Dendritic cell treated with granulocyte-macrophage colony-stimulating factor and Interleukin-4, amounts not matched to agents 40 ng/mL and 50 ng/mL, for 4 days (primary cell): ENCODE results near the gene RAET1E.
"Not testable (repeated sequence)": the region's sequence is repeated elsewhere in the genome, so short reads cannot be mapped to it uniquely, and the experiment has no call there.

ENCODE experiments used
- H3K27ac Mint-ChIP-seq: one replicate; pipeline ENCODE4 v1.8.0; 2022; ENCODE audit warnings: mild to moderate bottlenecking, mixed read lengths
- H3K27me3 Mint-ChIP-seq: one replicate; pipeline ENCODE4 v1.8.0; 2022; ENCODE audit warnings: mild to moderate bottlenecking, mixed read lengths
- H3K36me3 Mint-ChIP-seq: one replicate; pipeline ENCODE4 v1.8.0; 2022; ENCODE audit warnings: low read depth, mixed read lengths
- H3K4me1 Mint-ChIP-seq: one replicate; pipeline ENCODE4 v1.8.0; 2022; ENCODE audit warnings: low read depth, mixed read lengths
- H3K4me3 Mint-ChIP-seq: one replicate; pipeline ENCODE4 v1.8.0; 2022; ENCODE audit warnings: mild to moderate bottlenecking, moderate library complexity, mixed read lengths
- H3K9me3 Mint-ChIP-seq: one replicate; pipeline ENCODE4 v1.8.0; 2022; ENCODE audit warnings: mixed read lengths
- intact Hi-C: fragments of 100-400 bp; cut with micrococcal nuclease; formaldehyde crosslinking; loops from one replicate; pipeline ENCODE4 v1.15.0; 2022

The RAET1E gene

DNA sequence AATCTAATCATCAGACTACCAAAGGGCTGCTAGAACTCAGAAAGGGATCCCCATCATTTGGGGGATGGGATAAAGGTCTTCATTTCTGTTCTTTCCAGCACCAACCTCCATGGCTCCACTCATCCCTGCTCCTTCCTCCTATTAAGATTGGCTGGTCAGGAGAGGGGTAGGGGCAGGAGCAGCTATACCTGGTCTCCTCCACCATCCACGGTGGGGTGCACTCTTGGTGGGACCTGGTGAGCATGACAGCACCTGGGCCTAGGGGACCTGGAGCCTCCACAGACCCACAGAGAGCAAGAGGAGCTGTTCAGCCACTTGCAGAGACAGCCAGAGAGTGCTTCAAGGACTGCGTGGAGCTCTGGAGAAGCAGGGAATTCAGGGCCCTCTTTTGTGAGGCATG is 37.8 kb upstream of the RAET1E start:
- intact Hi-C loops = no loop called here
- Mint-ChIP-seq H3K9me3 (no peaks in the 10 kb centered on the region), H3K4me1 (peaks cover 15% of the 10 kb centered on the region), H3K27ac (no peak overlapping the region), H3K4me3 (no peak overlapping the region), H3K27me3 (peaks cover 88% of the 10 kb centered on the region), H3K36me3 (no peaks in the 10 kb centered on the region)

- Mint-ChIP-seq H3K36me3 (no peaks in the 10 kb centered on the region), H3K4me3 (no peak overlapping the region), H3K9me3 (no peaks in the 10 kb centered on the region), H3K4me1 (peaks cover 15% of the 10 kb centered on the region), H3K27ac (no peak overlapping the region), H3K27me3 (peaks cover 87% of the 10 kb centered on the region)
- intact Hi-C loops = no loop called here
These were observed 37.3 kb upstream of the RAET1E start for GRCh38 chr6:149935246-149935645.

- no peak overlapping the region for H3K4me3 Mint-ChIP-seq
- intact Hi-C loops = loop anchor here (1.0 kb wide), 1 partner anchor 83 kb away; no protein-coding TSS in a partner anchor
- no peaks in the 10 kb centered on the region for H3K36me3 Mint-ChIP-seq
- H3K9me3 Mint-ChIP-seq = no peaks in the 10 kb centered on the region
- no peak overlapping the region for H3K27ac Mint-ChIP-seq
- peaks cover 15% of the 10 kb centered on the region for H3K4me1 Mint-ChIP-seq
- peaks cover 87% of the 10 kb centered on the region for H3K27me3 Mint-ChIP-seq
These were observed 36.6 kb upstream of the RAET1E start for GRCh38 chr6:149934249-149935156.

- H3K27me3 Mint-ChIP-seq = peaks cover 86% of the 10 kb centered on the region
- peaks cover 6% of the 10 kb centered on the region for H3K4me1 Mint-ChIP-seq
- H3K27ac Mint-ChIP-seq = no peak overlapping the region
- H3K4me3 Mint-ChIP-seq = no peak overlapping the region
- intact Hi-C loops = no loop called here
- H3K9me3 Mint-ChIP-seq = no peaks in the 10 kb centered on the region
- H3K36me3 Mint-ChIP-seq = no peaks in the 10 kb centered on the region
These were observed 35.5 kb upstream of the RAET1E start for GRCh38 chr6:149933461-149933860.

GRCh38 chr6:149933036-149933435 is 35.1 kb upstream of the RAET1E start:
- H3K4me3 Mint-ChIP-seq = no peak overlapping the region

GRCh38 chr6:149931501-149931900 is 33.6 kb upstream of the RAET1E start:
- intact Hi-C loops = no loop called here
- Mint-ChIP-seq H3K36me3 (no peaks in the 10 kb centered on the region), H3K4me3 (no peak overlapping the region), H3K27ac (no peak overlapping the region), H3K9me3 (no peaks in the 10 kb centered on the region), H3K27me3 (peaks cover 79% of the 10 kb centered on the region), H3K4me1 (peaks cover under 1% of the 10 kb centered on the region)

More at GRCh38 chr6:149933036-149933435, 35.1 kb upstream of the RAET1E start:
- H3K9me3 Mint-ChIP-seq = no peaks in the 10 kb centered on the region
- H3K27me3 Mint-ChIP-seq = peaks cover 86% of the 10 kb centered on the region
- H3K27ac Mint-ChIP-seq = no peak overlapping the region
- no peaks in the 10 kb centered on the region for H3K36me3 Mint-ChIP-seq
- H3K4me1 Mint-ChIP-seq = peaks cover 2% of the 10 kb centered on the region
- intact Hi-C loops = no loop called here

- peaks cover 79% of the 10 kb centered on the region for H3K27me3 Mint-ChIP-seq
- no peak overlapping the region for H3K4me3 Mint-ChIP-seq
- H3K4me1 Mint-ChIP-seq = peaks cover 15% of the 10 kb centered on the region
- no peak overlapping the region for H3K27ac Mint-ChIP-seq
- H3K36me3 Mint-ChIP-seq = no peaks in the 10 kb centered on the region
- H3K9me3 Mint-ChIP-seq = no peaks in the 10 kb centered on the region
- intact Hi-C loops = loop anchor here (5.0 kb wide), 1 partner anchor 207 kb away; no protein-coding TSS in a partner anchor
These were observed 31.5 kb upstream of the RAET1E start for GRCh38 chr6:149929422-149929821.

DNA sequence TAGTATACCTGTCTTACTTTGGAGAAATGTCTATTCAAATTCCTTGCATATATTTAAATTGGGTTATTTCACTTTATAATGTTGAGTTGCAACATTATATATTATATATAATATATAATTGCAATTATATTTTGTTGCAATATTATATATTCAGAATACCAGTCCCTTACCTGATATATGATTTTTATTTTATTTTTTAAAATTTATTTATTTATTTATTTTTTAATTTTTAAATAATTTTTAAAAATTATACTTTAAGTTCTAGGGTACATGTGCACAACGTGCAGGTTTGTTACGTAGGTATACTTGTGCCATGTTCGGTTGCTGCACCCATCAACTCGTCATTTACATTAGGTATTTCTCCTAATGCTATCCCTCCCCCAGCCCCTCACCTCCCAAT is 29.1 kb upstream of the RAET1E start:
- H3K27ac Mint-ChIP-seq, H3K9me3 Mint-ChIP-seq, H3K4me3 Mint-ChIP-seq, H3K36me3 Mint-ChIP-seq: not testable (repeated sequence)
- peaks cover 31% of the 10 kb centered on the region for H3K4me1 Mint-ChIP-seq
- peaks cover 86% of the 10 kb centered on the region for H3K27me3 Mint-ChIP-seq
- intact Hi-C loops = loop anchor here (5.0 kb wide), 1 partner anchor 205 kb away; no protein-coding TSS in a partner anchor

DNA sequence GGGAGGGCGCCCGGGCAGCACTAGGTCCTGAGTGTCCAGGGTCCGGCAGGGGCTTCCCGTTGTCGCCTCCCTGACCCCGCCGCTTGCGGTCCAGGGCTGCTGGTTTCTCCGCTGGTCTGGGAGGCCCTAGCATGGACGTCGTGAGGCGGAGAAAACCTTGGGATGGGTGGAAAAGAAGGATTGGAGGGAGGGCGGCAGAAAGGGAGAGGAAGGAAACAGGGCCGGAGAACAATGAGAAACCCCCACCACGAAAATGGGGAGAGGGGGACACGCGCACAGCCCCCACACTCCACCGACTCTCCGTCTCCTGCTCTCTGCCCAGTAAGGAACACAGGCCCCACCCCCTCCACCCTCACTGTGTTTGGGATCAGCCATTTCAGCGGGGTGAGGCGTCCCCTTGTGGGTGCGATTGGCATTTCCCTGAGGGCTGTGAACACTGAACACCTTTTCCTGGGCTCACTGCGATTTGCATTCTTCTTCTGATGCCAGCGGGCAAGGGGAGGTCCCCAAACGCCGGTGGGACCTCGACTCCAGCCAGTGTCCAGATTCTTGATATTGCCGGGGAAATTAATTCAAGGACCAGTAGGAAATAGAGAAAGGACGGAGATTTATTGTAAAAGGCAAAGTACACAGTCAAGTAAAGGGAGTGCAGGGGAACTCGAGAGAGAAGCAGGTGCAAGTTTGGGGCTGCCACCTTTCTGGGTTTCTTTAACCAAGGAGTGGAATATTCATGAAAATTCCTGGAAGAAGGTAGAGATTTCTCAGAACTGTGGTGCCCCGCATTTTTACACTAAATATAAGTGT is 28.3 kb upstream of the RAET1E start:
- Mint-ChIP-seq H3K27ac (peak overlapping the region; percentile 45), H3K27me3 (peaks cover 90% of the 10 kb centered on the region), H3K36me3 (no peaks in the 10 kb centered on the region), H3K4me3 (peak overlapping the region; percentile 78), H3K9me3 (no peaks in the 10 kb centered on the region), H3K4me1 (peaks cover 33% of the 10 kb centered on the region)
- intact Hi-C loops = loop anchor here (1.0 to 5.0 kb wide), 2 partner anchors 92 to 204 kb away; no protein-coding TSS in a partner anchor

DNA sequence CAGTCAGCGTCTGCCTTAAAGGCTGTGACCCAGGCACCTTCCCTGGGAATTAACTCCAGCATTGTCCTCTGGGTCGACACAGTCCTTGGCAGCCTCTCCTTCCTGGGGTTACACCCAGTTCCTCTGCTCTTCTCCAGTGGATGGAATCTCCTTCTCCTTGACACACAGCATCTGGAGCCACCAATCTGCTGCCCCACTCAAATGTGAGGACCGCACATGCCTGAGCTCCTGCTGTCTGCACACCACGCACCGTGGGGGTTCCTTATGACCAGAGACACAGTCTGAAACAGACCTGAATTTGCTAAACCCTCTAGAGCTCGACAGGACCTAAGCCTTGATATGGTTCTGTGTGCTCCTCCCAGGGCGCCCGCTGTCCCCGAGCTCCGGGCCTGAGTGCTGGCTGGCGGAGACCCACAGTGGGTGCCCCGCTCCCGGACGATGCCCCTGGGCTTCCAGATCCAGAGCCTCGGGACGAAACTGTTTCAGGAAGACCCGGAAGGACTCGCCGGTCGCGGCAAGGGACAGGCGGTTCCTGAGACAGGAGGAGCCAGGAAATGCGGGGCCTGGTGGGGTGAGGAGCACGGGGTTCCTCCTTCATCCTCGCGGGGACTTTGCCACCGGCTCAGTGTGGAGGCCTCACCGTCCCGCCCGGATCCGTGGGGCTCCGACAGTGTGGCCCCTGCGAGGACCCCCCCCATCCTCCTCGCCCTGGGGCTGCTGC is 27.5 kb upstream of the RAET1E start:
- H3K36me3 Mint-ChIP-seq = no peaks in the 10 kb centered on the region
- peaks cover 90% of the 10 kb centered on the region for H3K27me3 Mint-ChIP-seq
- H3K9me3 Mint-ChIP-seq = no peaks in the 10 kb centered on the region
- intact Hi-C loops = loop anchor here (5.0 kb wide), 1 partner anchor 203 kb away; no protein-coding TSS in a partner anchor
- H3K4me3 Mint-ChIP-seq = peak overlapping the region; percentile 78
- H3K4me1 Mint-ChIP-seq = peaks cover 33% of the 10 kb centered on the region
- peak overlapping the region; percentile 45 for H3K27ac Mint-ChIP-seq

- Mint-ChIP-seq H3K4me3 (no peak overlapping the region), H3K27ac (no peak overlapping the region), H3K36me3 (no peaks in the 10 kb centered on the region), H3K4me1 (peaks cover 33% of the 10 kb centered on the region), H3K9me3 (no peaks in the 10 kb centered on the region), H3K27me3 (peaks cover 90% of the 10 kb centered on the region)
- intact Hi-C loops = loop anchor here (5.0 kb wide), 1 partner anchor 203 kb away; no protein-coding TSS in a partner anchor
These were observed 27.0 kb upstream of the RAET1E start for GRCh38 chr6:149924933-149925252.

GRCh38 chr6:149924206-149924932 is 26.5 kb upstream of the RAET1E start:
- Mint-ChIP-seq H3K4me3 (no peak overlapping the region), H3K36me3 (no peaks in the 10 kb centered on the region), H3K9me3 (no peaks in the 10 kb centered on the region), H3K4me1 (peaks cover 33% of the 10 kb centered on the region), H3K27ac (no peak overlapping the region), H3K27me3 (peaks cover 87% of the 10 kb centered on the region)
- intact Hi-C loops = no loop called here
